Measurements from ENCODE around the gene C19orf12. TPM values are rescaled to one million over a fixed set of nuclear protein-coding genes. Genes with fewer than 3 reads are reported as not detected.
A peak's percentile ranks its signal among the peaks of the same experiment; 100 is the strongest.

C19orf12 gene
- total and polyA plus RNA-seq, 2 donors (not counting 3 experiments of a cell fraction or from before 2014, with no cell fraction given), result 20.4 to 22.9 TPM

- POLR2A ChIA-PET, result interaction anchor here (1.3 kb wide), 1 partner anchor 61 kb away, joined by 14 read pairs; the partner anchor contains the start of gene POP4
- H2AFZ ChIP-seq (ENCODE audit: low read depth, low read length), result peak overlapping the region; percentile 55
- H3K4me1 ChIP-seq (ENCODE audit: control insufficient read depth, extremely low read depth, insufficient read depth, low read length), result peaks cover 29% of the 10 kb centered on the region
- H3K27ac ChIP-seq (ENCODE audit: insufficient read depth, low read depth, low read length), result peak overlapping the region; percentile 32
- DNase-seq (ENCODE audit: low read depth, low spot score) (peak; percentile 73), FAIRE-seq (peak; percentile 88)
- no peak overlapping the region for H3K9ac ChIP-seq (replicated peaks; ENCODE audit: extremely low read depth, insufficient read depth, low read length)
- peak overlapping the region in 2 of 3 experiments; percentile 55 to 64 for H3K4me3 ChIP-seq (replicated peaks in 1 of 3; ENCODE audit: insufficient read depth in 1 of 3, low read depth in 1 of 3, low read length in 3 of 3)
- no peaks in the 10 kb centered on the region for H3K79me2 ChIP-seq (ENCODE audit: control insufficient read depth, insufficient read depth, low read length)
- H4K20me1 ChIP-seq (replicated peaks; ENCODE audit: control insufficient read depth, extremely low read depth, insufficient read depth, low read length), result no peaks in the 10 kb centered on the region
- TSS peak; percentile 7 for BruUV-seq (replicated peaks)
- TF ChIP-seq POLR2A (IDR thresholded peaks at IDR 0.05; ENCODE audit: low read depth, low read length) (peak; percentile 57), POLR2AphosphoS5 (IDR thresholded peaks at IDR 0.05; ENCODE audit: insufficient read depth, low read depth, low read length) (no peak), MYC (IDR thresholded peaks at IDR 0.05; ENCODE audit: low read depth, low read length) (no peak), FOS (IDR thresholded peaks at IDR 0.05; ENCODE audit: borderline replicate concordance, insufficient read depth, low read length) (no peak), GATA2 (IDR thresholded peaks at IDR 0.05; ENCODE audit: insufficient read depth, insufficient read length, low read depth, low read length) (no peak)
- intact Hi-C loops (cut with micrococcal nuclease), result loop anchor here (1.0 to 2.0 kb wide), 5 partner anchors 14 to 60 kb away; partner anchors contain the start of gene POP4
- no peaks in the 10 kb centered on the region for H3K9me1 ChIP-seq (replicated peaks; ENCODE audit: control insufficient read depth, extremely low read depth, insufficient read depth, low read length)
- H3K9me3 ChIP-seq (replicated peaks; ENCODE audit: control insufficient read depth, insufficient read depth, low read length), result no peaks in the 10 kb centered on the region
- H3K4me2 ChIP-seq (ENCODE audit: insufficient read depth, low read length), result peak overlapping the region; percentile 75
- H3K36me3 ChIP-seq (ENCODE audit: control insufficient read depth in 2 of 2, extremely low read depth in 1 of 2, insufficient read depth in 2 of 2, low read length in 2 of 2), result no peaks in the 10 kb centered on the region
- dilution Hi-C loops (cut with MboI; ENCODE audit: extremely low pct_ligation_motif_present, low sequenced_read_pairs), result no loop called here
- CTCF ChIA-PET, result interaction anchor here (0.7 to 5.1 kb wide), 4 partner anchors 11 to 64 kb away, joined by 3 to 66 read pairs (median 20); no protein-coding TSS in a partner anchor
- H3K27me3 ChIP-seq (ENCODE audit: control insufficient read depth in 2 of 2, insufficient read depth in 2 of 2, low read length in 2 of 2), result no peaks in the 10 kb centered on the region
These were observed 48.3 kb downstream of the C19orf12 start for GRCh38 chr19:29666578-29667386.
